Measurements from ENCODE around the gene PNMT. TPM values are rescaled to one million over a fixed set of nuclear protein-coding genes. Genes with fewer than 3 reads are reported as not detected.

PNMT gene
- total RNA-seq, 6 experiments from 2014 or later = 0.37 TPM; not detected in 4

- DNase-seq (peak in 2 of 3 donors; percentile 14 to 49), ATAC-seq (peak in 2 of 4 donors; percentile 17 to 19)
- H3K4me3 ChIP-seq = no peak overlapping the region
- no peak overlapping the region for H3K27ac ChIP-seq
- no peaks in the 10 kb centered on the region for H3K9me3 ChIP-seq
- no peaks in the 10 kb centered on the region for H3K27me3 ChIP-seq
- TF ChIP-seq POLR2A (IDR thresholded peaks at IDR 0.05) (no peak), CTCF (IDR thresholded peaks at IDR 0.05) (no peak)
- WGBS (ENCODE audit: insufficient coverage, low coverage, low lambda C conversion rate, missing lambda C conversion rate) = 30% methylated on average over 2 of the region's 12 CpGs
- H3K4me1 ChIP-seq = no peaks in the 10 kb centered on the region
- H3K36me3 ChIP-seq = no peaks in the 10 kb centered on the region
- intact Hi-C loops (cut with DNase I) = loop anchor here in 1 of 2 donors (10.0 kb wide), 1 partner anchor 55 kb away; the partner anchor contains the start of gene PPP1R1B
These were observed 11.4 kb downstream of the PNMT start for GRCh38 chr17:39679521-39680192.

- DNase-seq (no peak), ATAC-seq (no peak)
- TF ChIP-seq POLR2A (IDR thresholded peaks at IDR 0.05) = no peak
- no peak for TF ChIP-seq CTCF (IDR thresholded peaks at IDR 0.05)
- H3K4me3 ChIP-seq = no peak overlapping the region
- no peaks in the 10 kb centered on the region for H3K9me3 ChIP-seq
- no peak overlapping the region for H3K27ac ChIP-seq
- 98% methylated on average over 5 of the region's 9 CpGs for WGBS (ENCODE audit: insufficient coverage, low coverage, low lambda C conversion rate, missing lambda C conversion rate)
- H3K4me1 ChIP-seq = peaks cover 0 to 10% (median 0%) of the 10 kb centered on the region in 4 donors
- intact Hi-C loops (cut with DNase I) = no loop called here
- no peaks in the 10 kb centered on the region for H3K36me3 ChIP-seq
- H3K27me3 ChIP-seq = no peaks in the 10 kb centered on the region
These were observed 15.2 kb downstream of the PNMT start for GRCh38 chr17:39683295-39683939.

- intact Hi-C loops (cut with DNase I) = no loop called here
- Histone ChIP-seq H3K27me3 (no peaks in the 10 kb centered on the region), H3K4me3 (no peak overlapping the region), H3K27ac (no peak overlapping the region), H3K4me1 (peaks cover 0 to 16% (median 0%) of the 10 kb centered on the region in 4 donors), H3K36me3 (no peaks in the 10 kb centered on the region), H3K9me3 (no peaks in the 10 kb centered on the region)
- 92% methylated on average over 3 of the region's 12 CpGs for WGBS (ENCODE audit: insufficient coverage, low coverage, low lambda C conversion rate, missing lambda C conversion rate)
- DNase-seq (peak in 2 of 3 donors; percentile 42 to 46), ATAC-seq (no peak)
- TF ChIP-seq POLR2A (IDR thresholded peaks at IDR 0.05) (no peak), CTCF (IDR thresholded peaks at IDR 0.05) (no peak)
These were observed 16.3 kb downstream of the PNMT start for GRCh38 chr17:39684369-39685192.

- no peak for TF ChIP-seq CTCF (IDR thresholded peaks at IDR 0.05)
- TF ChIP-seq POLR2A (IDR thresholded peaks at IDR 0.05) = no peak
- intact Hi-C loops (cut with DNase I) = no loop called here
- peak overlapping the region; percentile 69 to 83 (median 72) for H3K4me3 ChIP-seq
- peaks cover 0 to 16% (median 0%) of the 10 kb centered on the region in 4 donors for H3K4me1 ChIP-seq
- WGBS (ENCODE audit: insufficient coverage, low coverage, low lambda C conversion rate, missing lambda C conversion rate) = 30% methylated on average over 6 of the region's 6 CpGs
- peak overlapping the region; percentile 88 to 90 (median 89) for H3K27ac ChIP-seq
- no peaks in the 10 kb centered on the region for H3K9me3 ChIP-seq
- DNase-seq (peak in 2 of 3 donors; percentile 46 to 58), ATAC-seq (peak; percentile 41 to 64 (median 57))
- H3K36me3 ChIP-seq = no peaks in the 10 kb centered on the region
- H3K27me3 ChIP-seq = no peaks in the 10 kb centered on the region
These were observed 18.9 kb downstream of the PNMT start for GRCh38 chr17:39687101-39687545.

All from right lobe of liver (tissue), 6 donors.